Islet of Langerhans (tissue), 1 donor: ENCODE data around the gene MVD.

ENCODE experiments used
- FAIRE-seq: peaks from one replicate; lab custom pipeline; 2011; peaks lifted over from hg19 to GRCh38; lab: Jason Lieb, UNC

Gene MVD

GRCh38 chr16:88655733-88656281 is 7.1 kb downstream of the MVD start:
- FAIRE-seq, result no peak

GRCh38 chr16:88655053-88655732 is 7.7 kb downstream of the MVD start:
- no peak for FAIRE-seq

- no peak for FAIRE-seq
These were observed 8.4 kb downstream of the MVD start for GRCh38 chr16:88654363-88655052.

GRCh38 chr16:88653596-88654362 is 9.1 kb downstream of the MVD start:
- FAIRE-seq, result no peak

- no peak for FAIRE-seq
These were observed 9.8 kb downstream of the MVD start for GRCh38 chr16:88653101-88653500.

GRCh38 chr16:88652762-88653063 is 10.2 kb downstream of the MVD start:
- no peak for FAIRE-seq

- FAIRE-seq, result no peak
These were observed 10.7 kb downstream of the MVD start for GRCh38 chr16:88651989-88652761.

- FAIRE-seq, result no peak
These were observed 11.5 kb downstream of the MVD start for GRCh38 chr16:88651276-88651988.

- no peak for FAIRE-seq
These were observed 12.1 kb downstream of the MVD start, which contains the start of gene CYBA for GRCh38 chr16:88650749-88651275. CYBA (minus strand) TSS chr16:88651053; CDS start chr16:88651013, 40 bp downstream.

GRCh38 chr16:88649924-88650748 is 12.8 kb downstream of the MVD start:
- FAIRE-seq, result no peak

GRCh38 chr16:88649195-88649923 is 13.5 kb downstream of the MVD start:
- no peak for FAIRE-seq

GRCh38 chr16:88647178-88648070 is 15.5 kb downstream of the MVD start:
- no peak for FAIRE-seq

- FAIRE-seq, result no peak
These were observed 16.4 kb downstream of the MVD start for GRCh38 chr16:88646345-88647034.

- no peak for FAIRE-seq
These were observed 16.9 kb downstream of the MVD start for GRCh38 chr16:88645941-88646340.

- FAIRE-seq, result no peak
These were observed 17.4 kb downstream of the MVD start for GRCh38 chr16:88645455-88645854.

- no peak for FAIRE-seq
These were observed 19.3 kb downstream of the MVD start for GRCh38 chr16:88643644-88643932.

GRCh38 chr16:88642881-88643643 is 19.8 kb downstream of the MVD start:
- FAIRE-seq, result no peak
